GM12872 (cell line): ENCODE results near the gene RAPGEF6.

Experiments used
- CTCF ChIP-seq: IDR thresholded peaks from 3 replicates; pipeline ENCODE4 v1.5.1; 2011; ENCODE audit warnings: low read depth, mild to moderate bottlenecking, low read length, moderate library complexity; ENCODE audit not compliant: insufficient read depth

RAPGEF6 gene

GRCh38 chr5:131605086-131605485, 29.9 kb downstream of the RAPGEF6 start:
- TF ChIP-seq CTCF, result no peak

- TF ChIP-seq CTCF, result no peak
These were observed 39.7 kb downstream of the RAPGEF6 start for GRCh38 chr5:131595088-131596033.

GRCh38 chr5:131593921-131594320, 41.1 kb downstream of the RAPGEF6 start:
- no peak for TF ChIP-seq CTCF

- peak; percentile 90 for TF ChIP-seq CTCF
These were observed 45.3 kb downstream of the RAPGEF6 start for GRCh38 chr5:131589510-131590348.

- no peak for TF ChIP-seq CTCF
These were observed 47.5 kb downstream of the RAPGEF6 start for GRCh38 chr5:131587541-131587940.

- TF ChIP-seq CTCF, result no peak
These were observed 53.3 kb downstream of the RAPGEF6 start for GRCh38 chr5:131581702-131582101.
